ENCODE results near the gene PCP4.

GRCh38 chr21:39951183-39952101 is 84.2 kb downstream of the PCP4 start:
- TF ChIP-seq CTCF (IDR thresholded peaks at IDR 0.05) = no peak
- TF ChIP-seq POLR2A (IDR thresholded peaks at IDR 0.05) = no peak
